ENCODE results near the gene CXCL9. TPM values are rescaled to one million over a fixed set of nuclear protein-coding genes. Genes with fewer than 3 reads are reported as not detected.
"Not testable (repeated sequence)": the region's sequence is repeated elsewhere in the genome, so short reads cannot be mapped to it uniquely, and the experiment has no call there.

Gene CXCL9
- total RNA-seq: 0.10 TPM in 2 replicates

DNA sequence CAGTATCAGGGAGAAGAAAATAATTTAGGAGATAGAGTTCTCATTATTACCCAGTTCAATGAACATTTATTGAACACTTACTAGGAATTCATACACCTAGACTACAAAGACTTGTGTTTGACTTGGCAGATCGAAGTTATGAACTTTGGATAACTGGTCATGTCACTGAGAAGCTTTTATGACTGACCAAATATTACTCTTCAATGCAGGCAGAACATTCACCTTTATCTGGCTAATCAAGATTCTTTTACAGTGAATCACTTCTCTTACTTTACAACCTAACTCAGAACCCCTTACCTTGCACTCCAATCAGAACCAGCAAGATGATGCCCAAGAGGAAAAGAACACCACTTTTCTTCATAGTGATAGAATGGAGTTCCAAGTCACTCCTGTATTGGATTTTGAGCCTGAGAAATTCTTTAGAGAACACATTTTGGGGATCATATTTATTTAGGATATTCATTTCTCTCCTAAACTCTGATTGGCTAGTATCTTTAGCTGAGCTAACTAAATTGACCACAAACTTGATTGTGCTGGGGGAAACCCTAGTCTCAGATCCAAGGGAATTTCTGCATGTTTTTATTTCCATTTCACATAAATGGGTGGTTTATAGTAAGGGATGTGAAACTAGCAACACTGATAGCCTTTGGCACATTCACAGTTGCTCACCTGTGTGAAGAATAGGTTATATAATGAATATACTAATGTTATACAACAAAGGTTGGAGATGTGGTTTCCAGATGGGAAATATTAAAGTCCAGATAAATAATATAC lies at the start of gene CXCL9:
Gene CXCL9, minus strand, starts transcription at position 421 of the 774 bp plus-strand sequence. Its CDS starts 60 bp downstream, at position 361.
- intact Hi-C loops (cut with micrococcal nuclease): no loop called here
- Mint-ChIP-seq H3K9me3 (no peaks in the 10 kb centered on the region), H3K36me3 (ENCODE audit: low read depth) (no peaks in the 10 kb centered on the region), H3K27ac (no peak within 1 kb of the TSS), H3K4me1 (ENCODE audit: low read depth) (peaks cover 16% of the 10 kb centered on the region), H3K27me3 (ENCODE audit: insufficient read depth) (peaks cover 13% of the 10 kb centered on the region), H3K4me3 (no peak within 1 kb of the TSS)
- no peak for DNase-seq (ENCODE audit: low spot score)

DNA sequence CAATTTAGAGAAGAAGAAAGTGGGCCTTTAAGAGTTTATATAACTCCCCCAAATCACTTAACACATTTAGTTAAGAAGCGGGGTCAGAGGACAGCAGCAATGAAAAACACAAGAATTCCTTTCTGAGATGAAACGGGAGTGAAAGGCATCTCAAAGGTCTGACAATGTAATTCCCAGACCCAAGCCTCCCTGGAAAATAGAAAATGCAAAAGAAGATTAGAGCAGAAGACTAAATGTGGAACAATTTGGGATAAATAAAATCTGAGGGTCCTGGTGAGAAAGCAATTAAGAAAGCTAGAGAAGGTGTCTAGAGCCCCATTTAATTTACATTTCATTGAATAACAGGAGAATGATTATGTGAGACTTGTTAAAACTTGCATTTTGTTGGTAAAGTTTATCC lies 48.1 kb upstream of the CXCL9 start:
- intact Hi-C loops (cut with micrococcal nuclease): loop anchor here (5.0 to 10.0 kb wide), 6 partner anchors 333 to 1807 kb away; partner anchors contain the start of genes CDKL2, MRPL1, RCHY1 and THAP6
- peaks cover 61% of the 10 kb centered on the region for H3K4me1 Mint-ChIP-seq (ENCODE audit: low read depth)
- peaks cover 2% of the 10 kb centered on the region for H3K36me3 Mint-ChIP-seq (ENCODE audit: low read depth)
- no peaks in the 10 kb centered on the region for H3K9me3 Mint-ChIP-seq
- DNase-seq (ENCODE audit: low spot score): no peak
- H3K27ac Mint-ChIP-seq: peak overlapping the region; percentile 52
- peak overlapping the region; percentile 23 for H3K4me3 Mint-ChIP-seq
- H3K27me3 Mint-ChIP-seq (ENCODE audit: insufficient read depth): no peaks in the 10 kb centered on the region

DNA sequence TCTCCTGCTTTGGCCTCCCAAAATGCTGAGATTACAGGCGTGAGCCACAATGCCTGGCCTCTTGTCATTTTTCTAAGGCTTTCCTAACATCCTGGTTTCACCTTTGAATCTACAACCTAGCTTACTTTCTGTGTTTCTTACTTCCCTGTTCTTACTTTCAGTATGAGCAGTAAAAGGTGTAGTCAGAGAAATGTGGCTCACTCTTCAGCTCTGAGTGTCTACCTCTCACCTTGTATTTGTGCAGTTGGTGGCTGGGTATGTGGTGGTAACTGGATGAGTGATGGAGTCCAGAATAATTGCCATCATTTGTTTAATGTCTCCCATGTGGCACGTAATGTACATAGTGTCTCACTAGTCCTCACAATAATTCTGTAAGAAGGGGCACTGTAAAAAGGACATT lies 47.7 kb upstream of the CXCL9 start:
- Mint-ChIP-seq H3K36me3 (ENCODE audit: low read depth) (peaks cover 2% of the 10 kb centered on the region), H3K27me3 (ENCODE audit: insufficient read depth) (no peaks in the 10 kb centered on the region), H3K4me1 (ENCODE audit: low read depth) (peaks cover 57% of the 10 kb centered on the region)

DNA sequence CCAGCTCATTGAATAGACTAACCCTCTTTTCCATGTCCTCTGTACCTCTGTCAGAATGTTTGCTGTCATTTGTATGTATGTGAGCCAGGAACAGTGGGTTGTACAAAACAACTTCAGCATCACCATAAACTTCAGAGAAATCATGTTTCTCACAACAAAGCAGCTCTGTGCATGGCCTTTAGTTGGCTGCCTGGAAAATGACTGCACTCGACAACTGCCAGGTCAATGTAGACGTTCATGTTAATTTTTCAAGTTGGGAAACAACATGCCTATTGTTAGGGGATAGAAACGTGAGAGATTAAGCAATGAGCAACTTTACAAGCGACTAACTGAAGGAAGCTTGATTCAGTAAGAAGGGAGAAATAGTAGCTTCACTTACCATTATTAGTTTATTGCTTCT lies 46.4 kb upstream of the CXCL9 start:
- Mint-ChIP-seq H3K4me3 (no peak overlapping the region), H3K4me1 (ENCODE audit: low read depth) (peaks cover 44% of the 10 kb centered on the region), H3K27me3 (ENCODE audit: insufficient read depth) (peaks cover under 1% of the 10 kb centered on the region), H3K27ac (no peak overlapping the region), H3K9me3 (no peaks in the 10 kb centered on the region), H3K36me3 (ENCODE audit: low read depth) (peaks cover 2% of the 10 kb centered on the region)
- DNase-seq (ENCODE audit: low spot score): no peak
- intact Hi-C loops (cut with micrococcal nuclease): loop anchor here (10.0 kb wide), 2 partner anchors 399 to 539 kb away; partner anchors contain the start of genes RCHY1 and THAP6

More for the DNA sequence above, 47.7 kb upstream of the CXCL9 start:
- Mint-ChIP-seq H3K27ac (peak overlapping the region; percentile 52), H3K9me3 (no peaks in the 10 kb centered on the region), H3K4me3 (peak overlapping the region; percentile 23)
- intact Hi-C loops (cut with micrococcal nuclease): loop anchor here (5.0 to 10.0 kb wide), 6 partner anchors 333 to 1807 kb away; partner anchors contain the start of genes CDKL2, MRPL1, RCHY1 and THAP6
- DNase-seq (ENCODE audit: low spot score): peak; percentile 9

DNA sequence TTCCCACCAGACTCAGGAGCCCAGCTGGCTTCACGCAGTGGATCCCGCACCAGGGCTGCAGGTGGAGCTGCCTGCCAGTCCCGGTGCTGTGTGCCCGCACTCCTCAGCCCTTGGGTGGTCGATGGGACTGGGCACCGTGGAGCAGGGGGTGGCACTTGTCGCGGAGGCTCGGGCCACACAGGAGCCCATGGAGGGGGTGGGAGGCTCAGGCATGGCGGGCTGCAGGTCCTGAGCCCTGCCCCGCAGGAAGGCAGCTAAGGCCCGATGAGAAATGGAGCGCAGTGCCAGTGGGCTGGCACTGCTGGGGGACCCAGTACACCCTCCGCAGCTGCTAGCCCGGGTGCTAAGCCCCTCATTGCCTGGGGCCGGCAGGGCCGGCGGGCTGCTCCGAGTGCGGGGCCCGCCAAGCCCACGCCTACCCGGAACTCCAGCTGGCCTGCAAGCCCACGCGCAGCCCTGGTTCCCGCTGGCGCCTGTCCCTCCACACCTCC lies 43.3 kb upstream of the CXCL9 start:
- H3K4me1 Mint-ChIP-seq (ENCODE audit: low read depth): peaks cover 16% of the 10 kb centered on the region
- not testable (repeated sequence) for H3K4me3 Mint-ChIP-seq; H3K27ac Mint-ChIP-seq; H3K36me3 Mint-ChIP-seq (ENCODE audit: low read depth); DNase-seq (ENCODE audit: low spot score); H3K9me3 Mint-ChIP-seq; H3K27me3 Mint-ChIP-seq (ENCODE audit: insufficient read depth)
- intact Hi-C loops (cut with micrococcal nuclease): loop anchor here (10.0 kb wide), 2 partner anchors 396 to 536 kb away; partner anchors contain the start of genes RCHY1 and THAP6

DNA sequence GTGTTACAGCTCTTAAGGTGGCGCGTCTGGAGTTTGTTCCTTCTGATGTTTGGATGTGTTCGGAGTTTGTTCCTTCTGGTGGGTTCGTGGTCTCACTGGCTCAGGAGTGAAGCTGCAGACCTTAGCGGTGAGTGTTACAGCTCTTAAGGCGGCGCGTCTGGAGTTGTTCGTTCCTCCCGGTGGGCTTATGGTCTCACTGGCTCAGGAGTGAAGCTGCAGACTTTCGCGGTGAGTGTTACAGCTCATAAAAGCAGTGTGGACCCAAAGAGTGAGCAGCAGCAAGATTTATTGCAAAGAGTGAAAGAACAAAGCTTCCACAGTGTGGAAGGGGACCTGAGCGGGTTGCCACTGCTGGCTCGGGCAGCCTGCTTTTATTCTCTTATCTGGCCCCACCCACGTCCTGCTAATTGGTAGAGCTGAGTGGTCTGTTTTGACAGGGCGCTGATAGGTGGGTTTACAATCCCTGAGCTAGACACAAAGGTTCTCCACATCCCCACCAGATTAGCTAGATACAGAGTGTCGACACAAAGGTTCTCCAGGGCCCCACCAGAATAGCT lies 42.6 kb upstream of the CXCL9 start:
- intact Hi-C loops (cut with micrococcal nuclease): loop anchor here (10.0 kb wide), 2 partner anchors 395 to 535 kb away; partner anchors contain the start of genes RCHY1 and THAP6
- H3K27ac Mint-ChIP-seq; H3K27me3 Mint-ChIP-seq (ENCODE audit: insufficient read depth); H3K9me3 Mint-ChIP-seq; H3K4me3 Mint-ChIP-seq; DNase-seq (ENCODE audit: low spot score); H3K36me3 Mint-ChIP-seq (ENCODE audit: low read depth); H3K4me1 Mint-ChIP-seq (ENCODE audit: low read depth): not testable (repeated sequence)

DNA sequence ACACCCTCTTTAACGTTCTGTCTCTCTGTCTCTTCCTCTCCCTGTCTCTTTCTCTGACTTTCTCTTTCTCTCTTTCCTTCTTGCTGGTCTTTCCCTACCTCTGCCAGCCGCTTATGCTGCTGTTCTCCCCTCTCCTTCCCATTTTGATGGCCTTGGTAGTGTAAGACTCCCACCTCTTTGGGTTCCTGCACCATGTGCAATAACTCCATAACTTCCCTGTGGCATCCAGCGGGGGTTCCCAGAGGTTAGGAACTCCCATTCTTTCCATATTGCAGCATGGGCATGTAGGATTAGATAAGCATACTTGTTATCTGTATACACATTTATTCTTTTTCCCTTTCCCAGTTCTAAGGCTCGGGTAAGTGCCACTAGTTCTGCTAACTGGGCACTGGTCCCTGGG lies 37.4 kb upstream of the CXCL9 start:
- DNase-seq (ENCODE audit: low spot score); H3K27me3 Mint-ChIP-seq (ENCODE audit: insufficient read depth); H3K27ac Mint-ChIP-seq; intact Hi-C loops (cut with micrococcal nuclease); H3K9me3 Mint-ChIP-seq; H3K36me3 Mint-ChIP-seq (ENCODE audit: low read depth); H3K4me3 Mint-ChIP-seq: not testable (repeated sequence)
- peaks cover 10% of the 10 kb centered on the region for H3K4me1 Mint-ChIP-seq (ENCODE audit: low read depth)

DNA sequence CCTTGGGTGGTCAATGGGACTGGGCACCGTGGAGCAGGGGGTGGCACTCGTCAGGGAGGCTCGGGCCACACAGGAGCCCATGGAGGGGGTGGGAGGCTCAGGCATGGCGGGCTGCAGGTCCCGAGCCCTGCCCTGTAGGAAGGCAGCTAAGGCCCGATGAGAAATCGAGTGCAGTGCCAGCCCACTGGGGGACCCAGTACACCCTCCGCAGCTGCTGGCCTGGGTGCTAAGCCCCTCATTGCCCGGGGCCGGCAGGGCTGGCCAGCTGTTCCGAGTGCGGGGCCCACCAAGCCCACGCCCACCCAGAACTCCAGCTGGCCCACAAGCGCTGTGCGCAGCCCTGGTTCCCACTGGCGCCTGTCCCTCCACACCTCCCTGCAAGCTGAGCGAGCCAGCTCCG lies 36.0 kb upstream of the CXCL9 start:
- DNase-seq (ENCODE audit: low spot score); intact Hi-C loops (cut with micrococcal nuclease); H3K27ac Mint-ChIP-seq; H3K36me3 Mint-ChIP-seq (ENCODE audit: low read depth); H3K4me3 Mint-ChIP-seq; H3K9me3 Mint-ChIP-seq; H3K27me3 Mint-ChIP-seq (ENCODE audit: insufficient read depth): not testable (repeated sequence)
- peaks cover 10% of the 10 kb centered on the region for H3K4me1 Mint-ChIP-seq (ENCODE audit: low read depth)

DNA sequence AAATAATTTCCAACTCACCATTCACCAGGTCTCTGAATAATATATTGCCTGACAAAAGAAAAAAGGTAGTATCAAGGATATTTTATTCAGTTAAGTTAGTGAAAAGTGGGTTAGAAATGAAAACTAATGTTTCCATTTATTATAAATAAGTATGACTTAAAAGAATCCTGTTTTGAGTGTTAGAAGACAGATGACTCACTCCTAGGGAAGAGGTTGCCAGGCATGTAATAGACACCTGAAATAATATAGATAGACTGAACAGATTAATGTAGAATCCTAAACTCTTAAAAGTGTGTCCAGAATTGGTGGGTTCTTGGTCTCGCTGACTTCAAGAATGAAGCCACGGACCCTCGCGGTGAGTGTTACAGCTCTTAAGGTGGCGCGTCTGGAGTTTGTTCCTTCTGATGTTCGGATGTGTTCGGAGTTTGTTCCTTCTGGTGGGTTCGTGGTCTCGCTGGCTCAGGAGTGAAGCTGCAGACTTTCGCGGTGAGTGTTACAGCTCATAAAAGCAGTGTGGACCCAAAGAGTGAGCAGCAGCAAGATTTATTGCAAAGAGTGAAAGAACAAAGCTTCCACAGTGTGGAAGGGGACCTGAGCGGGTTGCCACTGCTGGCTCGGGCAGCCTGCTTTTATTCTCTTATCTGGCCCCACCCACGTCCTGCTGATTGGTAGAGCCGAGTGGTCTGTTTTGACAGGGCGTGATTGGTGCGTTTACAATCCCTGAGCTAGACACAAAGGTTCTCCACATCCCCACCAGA lies 35.1 kb upstream of the CXCL9 start:
- not testable (repeated sequence) for H3K4me3 Mint-ChIP-seq; DNase-seq (ENCODE audit: low spot score); H3K9me3 Mint-ChIP-seq; H3K27me3 Mint-ChIP-seq (ENCODE audit: insufficient read depth); H3K36me3 Mint-ChIP-seq (ENCODE audit: low read depth); H3K27ac Mint-ChIP-seq
- intact Hi-C loops (cut with micrococcal nuclease): loop anchor here (1.0 kb wide), 2 partner anchors 16 to 18 kb away; no protein-coding TSS in a partner anchor
- H3K4me1 Mint-ChIP-seq (ENCODE audit: low read depth): peaks cover 10% of the 10 kb centered on the region

DNA sequence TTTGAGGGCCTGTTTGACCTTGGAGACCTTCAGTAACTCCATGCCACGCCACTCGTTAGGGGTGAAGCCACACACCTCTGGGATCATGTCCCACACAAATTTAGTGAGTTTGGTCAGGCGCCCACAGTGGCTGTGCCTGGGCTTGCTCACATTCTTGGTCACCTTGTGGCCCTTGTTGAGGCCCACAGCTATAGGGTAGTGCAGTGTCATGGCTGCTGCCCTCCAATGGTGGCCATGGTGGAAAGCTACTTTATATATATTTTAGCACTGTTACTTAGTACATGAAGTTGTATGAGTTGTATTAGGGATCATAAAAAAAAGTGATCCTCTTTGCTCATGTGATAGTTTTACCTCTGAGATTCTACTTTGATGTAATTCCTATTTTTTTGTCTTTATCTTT lies 29.5 kb upstream of the CXCL9 start:
- no peaks in the 10 kb centered on the region for H3K36me3 Mint-ChIP-seq (ENCODE audit: low read depth)
- H3K27me3 Mint-ChIP-seq (ENCODE audit: insufficient read depth): no peaks in the 10 kb centered on the region
- H3K27ac Mint-ChIP-seq: no peak overlapping the region
- intact Hi-C loops (cut with micrococcal nuclease): no loop called here
- no peak overlapping the region for H3K4me3 Mint-ChIP-seq
- peaks cover 21% of the 10 kb centered on the region for H3K4me1 Mint-ChIP-seq (ENCODE audit: low read depth)
- no peaks in the 10 kb centered on the region for H3K9me3 Mint-ChIP-seq
- DNase-seq (ENCODE audit: low spot score): no peak

DNA sequence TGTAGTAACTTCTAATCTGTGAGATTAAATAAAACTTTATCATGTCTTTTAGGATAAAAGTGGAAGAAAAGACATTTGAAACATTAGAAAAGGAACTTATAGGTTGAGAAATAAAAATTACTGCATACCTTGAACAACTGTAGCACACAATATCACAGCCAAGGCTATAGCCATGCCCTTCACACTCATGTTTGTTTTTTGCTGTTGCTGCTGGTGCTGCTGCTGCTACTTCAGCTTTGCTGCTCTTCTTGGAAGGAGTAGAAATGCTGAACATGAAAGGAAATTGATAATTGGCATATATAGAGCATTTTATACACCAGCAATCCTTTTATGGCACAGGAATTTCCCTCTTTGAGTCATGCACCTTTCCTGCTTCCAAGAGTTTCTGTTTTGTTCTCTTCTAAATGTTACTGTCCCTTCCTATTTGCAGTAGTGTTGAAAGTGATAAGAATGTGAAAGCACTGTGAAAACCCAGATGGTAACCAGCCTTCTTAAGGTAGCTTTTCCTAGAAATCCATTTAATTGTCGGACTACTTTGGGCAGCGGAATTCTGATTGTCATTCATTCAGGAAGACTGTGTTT lies 28.6 kb upstream of the CXCL9 start, which contains the start of gene CXCL11:
Gene CXCL11, minus strand, starts transcription at position 272 of the 582 bp plus-strand sequence. Its CDS starts 83 bp downstream, at position 189.
- Mint-ChIP-seq H3K9me3 (no peaks in the 10 kb centered on the region), H3K27me3 (ENCODE audit: insufficient read depth) (no peaks in the 10 kb centered on the region), H3K4me1 (ENCODE audit: low read depth) (peaks cover 21% of the 10 kb centered on the region), H3K27ac (no peak within 1 kb of the TSS), H3K36me3 (ENCODE audit: low read depth) (no peaks in the 10 kb centered on the region), H3K4me3 (no peak within 1 kb of the TSS)
- intact Hi-C loops (cut with micrococcal nuclease): no loop called here
- no peak for DNase-seq (ENCODE audit: low spot score)

DNA sequence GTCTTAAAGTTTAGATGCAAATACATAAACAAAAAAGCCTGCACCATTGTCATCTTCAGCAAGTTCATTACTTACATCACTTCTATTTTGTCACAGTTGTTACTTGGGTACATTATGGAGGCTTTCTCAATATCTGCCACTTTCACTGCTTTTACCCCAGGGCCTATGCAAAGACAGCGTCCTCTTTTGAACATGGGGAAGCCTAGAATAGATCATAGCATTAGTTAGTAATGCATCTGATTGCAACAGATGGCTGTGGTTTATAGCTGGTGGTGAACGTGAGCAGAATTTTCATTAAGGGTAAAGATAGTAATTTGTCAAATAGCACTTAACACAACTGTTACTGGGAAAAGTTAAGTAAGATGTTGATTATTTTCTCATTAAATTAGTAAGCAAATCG lies 27.8 kb upstream of the CXCL9 start:
- Mint-ChIP-seq H3K4me1 (ENCODE audit: low read depth) (peaks cover 21% of the 10 kb centered on the region), H3K4me3 (no peak overlapping the region), H3K36me3 (ENCODE audit: low read depth) (no peaks in the 10 kb centered on the region), H3K27me3 (ENCODE audit: insufficient read depth) (no peaks in the 10 kb centered on the region), H3K9me3 (no peaks in the 10 kb centered on the region), H3K27ac (no peak overlapping the region)
- no peak for DNase-seq (ENCODE audit: low spot score)
- intact Hi-C loops (cut with micrococcal nuclease): no loop called here
